Neuronal stem cell (in vitro differentiated cells): ENCODE measurements around the gene GPC5.
A peak's percentile ranks its signal among the peaks of the same experiment; 100 is the strongest.

ENCODE experiments used
- DNase-seq: peaks from one replicate; pipeline ENCODE4 v3.0.0-alpha.2; 2013; ENCODE audit warnings: low spot score
- H2AFZ ChIP-seq: one replicate; pipeline ENCODE4 v1.6.1; 2013; ENCODE audit warnings: mild to moderate bottlenecking, low read length, inconsistent platforms
- H2AK5ac ChIP-seq: 2 replicates; pipeline ENCODE4 v1.6.1; 2013; ENCODE audit warnings: low read depth, mild to moderate bottlenecking, inconsistent platforms, low read length, moderate library complexity, mixed read lengths
- H2BK120ac ChIP-seq: 2 replicates; pipeline ENCODE4 v1.6.1; 2013; ENCODE audit warnings: low read depth, mild to moderate bottlenecking, inconsistent platforms, low read length, moderate library complexity, mixed read lengths
- H2BK12ac ChIP-seq: one replicate; pipeline ENCODE4 v1.6.1; 2013; ENCODE audit warnings: low read length, inconsistent platforms
- H2BK15ac ChIP-seq: 2 replicates; pipeline ENCODE4 v1.6.1; 2013; ENCODE audit warnings: mild to moderate bottlenecking, low read length, inconsistent platforms, mixed read lengths
- H2BK5ac ChIP-seq: one replicate; pipeline ENCODE4 v1.6.1; 2013; ENCODE audit warnings: inconsistent platforms, mild to moderate bottlenecking, low read length, moderate library complexity
- H3K14ac ChIP-seq: one replicate; pipeline ENCODE4 v1.6.1; 2013; ENCODE audit warnings: low read length, inconsistent platforms
- H3K18ac ChIP-seq: 2 replicates; pipeline ENCODE4 v1.6.1; 2013; ENCODE audit warnings: low read length, inconsistent platforms
- H3K23ac ChIP-seq: 2 replicates; pipeline ENCODE4 v1.6.1; 2013; ENCODE audit warnings: low read depth, mild to moderate bottlenecking, mixed read lengths, low read length, inconsistent platforms; ENCODE audit not compliant: poor library complexity
- H3K27ac ChIP-seq: replicated peaks from 3 replicates; pipeline ENCODE4 v1.5.1; 2013; ENCODE audit warnings: low read length, inconsistent platforms
- H3K27me3 ChIP-seq, 3 experiments: 2 replicates each; pipeline ENCODE4 v1.6.1; 2013; ENCODE audit warnings: low read length in 3 of 3, mild to moderate bottlenecking in 2 of 3, inconsistent platforms in 1 of 3, low read depth in 1 of 3, mixed read lengths in 1 of 3, moderate library complexity in 1 of 3; ENCODE audit not compliant: control insufficient read depth in 3 of 3, insufficient read depth in 3 of 3
- H3K36me3 ChIP-seq, 2 donors: replicated peaks in 1 of 2; 2 replicates each; pipeline ENCODE4 v1.6.1; 2013; ENCODE audit warnings: low read length in 2 of 2; ENCODE audit not compliant: control insufficient read depth in 2 of 2, insufficient read depth in 2 of 2
- H3K4ac ChIP-seq: 2 replicates; pipeline ENCODE4 v1.6.1; 2013; ENCODE audit warnings: inconsistent platforms, mild to moderate bottlenecking, low read length, moderate library complexity
- H3K4me1 ChIP-seq, 2 donors: 1 replicate in 1 of 2; 2 replicates in 1 of 2; pipeline ENCODE4 v1.6.1; 2013; ENCODE audit warnings: low read length in 2 of 2, low read depth in 1 of 2; ENCODE audit not compliant: control insufficient read depth in 2 of 2, insufficient read depth in 1 of 2
- H3K4me2 ChIP-seq: one replicate; pipeline ENCODE4 v1.6.1; 2013; ENCODE audit warnings: mild to moderate bottlenecking, low read length, inconsistent platforms; ENCODE audit not compliant: insufficient read depth, poor library complexity, severe bottlenecking
- H3K4me3 ChIP-seq, 2 donors: 2 replicates each; pipeline ENCODE4 v1.5.1; 2013; ENCODE audit warnings: low read length in 2 of 2, mild to moderate bottlenecking in 2 of 2, inconsistent platforms in 1 of 2, moderate library complexity in 1 of 2
- H3K79me1 ChIP-seq: one replicate; pipeline ENCODE4 v1.6.1; 2013; ENCODE audit warnings: low read depth, mild to moderate bottlenecking, inconsistent platforms, low read length, moderate library complexity
- H3K9ac ChIP-seq: one replicate; pipeline ENCODE4 v1.6.1; 2013; ENCODE audit warnings: mild to moderate bottlenecking, low read depth, low read length, inconsistent platforms; ENCODE audit not compliant: poor library complexity
- H3K9me3 ChIP-seq, 2 donors: replicated peaks in 1 of 2; 2 replicates each; pipeline versions ENCODE3 to v1.6.1; 2013; ENCODE audit warnings: low read length in 2 of 2, mild to moderate bottlenecking in 2 of 2, inconsistent platforms in 1 of 2, low read depth in 1 of 2, mixed read lengths in 1 of 2, moderate library complexity in 1 of 2; ENCODE audit not compliant: control insufficient read depth in 2 of 2, insufficient read depth in 1 of 2
- H4K8ac ChIP-seq: one replicate; pipeline ENCODE4 v1.6.1; 2013; ENCODE audit warnings: low read depth, mild to moderate bottlenecking, inconsistent platforms, low read length, moderate library complexity
- H4K91ac ChIP-seq: one replicate; pipeline ENCODE4 v1.6.1; 2013; ENCODE audit warnings: low read length, low read depth, mild to moderate bottlenecking, inconsistent platforms; ENCODE audit not compliant: poor library complexity
- WGBS, 2 donors: extraction: QIAGEN DNeasy Blood & Tissue Kit; methylation state at CpG; one replicate each; pipeline ENCODE4 v1.1.7; 2013; ENCODE audit warnings: missing lambda C conversion rate in 2 of 2, mixed read lengths in 1 of 2; ENCODE audit not compliant: insufficient read length in 2 of 2, insufficient replicate concordance in 1 of 2; ENCODE audit errors: extremely low coverage in 2 of 2; 5-methylcytosine and 5-hydroxymethylcytosine counted together

GPC5 gene

GRCh38 chr13:92074658-92075057 is 676.2 kb downstream of the GPC5 start:
- Histone ChIP-seq H3K27me3 (no peaks in the 10 kb centered on the region), H2BK5ac (no peak overlapping the region), H3K23ac (no peak overlapping the region), H3K36me3 (no peaks in the 10 kb centered on the region), H3K18ac (no peak overlapping the region), H3K4me3 (no peak overlapping the region), H2AK5ac (no peak overlapping the region), H3K27ac (no peak overlapping the region), H3K4ac (no peak overlapping the region), H2AFZ (no peak overlapping the region), H3K4me1 (no peaks in the 10 kb centered on the region), H3K9me3 (no peaks in the 10 kb centered on the region), H3K14ac (no peak overlapping the region), H3K9ac (no peak overlapping the region), H3K79me1 (no peaks in the 10 kb centered on the region), H2BK120ac (no peak overlapping the region), H3K4me2 (no peak overlapping the region), H2BK12ac (no peak overlapping the region), H4K91ac (no peak overlapping the region), H4K8ac (no peak overlapping the region), H2BK15ac (no peak overlapping the region)
- WGBS, 2 donors: no CpG with 5 or more reads among the region's 4 CpGs
- DNase-seq: peak; percentile 4

- H3K79me1 ChIP-seq: no peaks in the 10 kb centered on the region
- H3K27ac ChIP-seq: no peak overlapping the region
- H3K4me1 ChIP-seq: no peaks in the 10 kb centered on the region
- no peak overlapping the region for H2AK5ac ChIP-seq
- H3K4me3 ChIP-seq: no peak overlapping the region
- no peak overlapping the region for H3K4ac ChIP-seq
- H2AFZ ChIP-seq: no peak overlapping the region
- no peak overlapping the region for H2BK5ac ChIP-seq
- no peaks in the 10 kb centered on the region for H3K27me3 ChIP-seq
- no peak for DNase-seq
- H3K18ac ChIP-seq: no peak overlapping the region
- no CpG with 5 or more reads among the region's 4 CpGs for WGBS, 2 donors
- H4K8ac ChIP-seq: no peak overlapping the region
- H3K9me3 ChIP-seq: no peaks in the 10 kb centered on the region
- H3K23ac ChIP-seq: no peak overlapping the region
- H3K4me2 ChIP-seq: no peak overlapping the region
- H2BK15ac ChIP-seq: no peak overlapping the region
- no peak overlapping the region for H4K91ac ChIP-seq
- no peak overlapping the region for H2BK120ac ChIP-seq
- H3K14ac ChIP-seq: no peak overlapping the region
- H3K9ac ChIP-seq: no peak overlapping the region
- no peaks in the 10 kb centered on the region for H3K36me3 ChIP-seq
- no peak overlapping the region for H2BK12ac ChIP-seq
Observed at GRCh38 chr13:92097337-92097903, 699.0 kb downstream of the GPC5 start.

- Histone ChIP-seq H3K18ac (no peak overlapping the region), H2BK15ac (no peak overlapping the region), H2AK5ac (no peak overlapping the region), H3K4me2 (no peak overlapping the region), H3K36me3 (no peaks in the 10 kb centered on the region), H3K27me3 (no peaks in the 10 kb centered on the region), H2BK12ac (no peak overlapping the region), H2BK120ac (no peak overlapping the region), H3K23ac (no peak overlapping the region), H3K4ac (no peak overlapping the region), H3K27ac (no peak overlapping the region), H2AFZ (no peak overlapping the region), H3K4me3 (no peak overlapping the region), H4K91ac (no peak overlapping the region), H3K9me3 (no peaks in the 10 kb centered on the region), H4K8ac (no peak overlapping the region), H3K14ac (no peak overlapping the region), H2BK5ac (no peak overlapping the region), H3K4me1 (no peaks in the 10 kb centered on the region), H3K9ac (no peak overlapping the region), H3K79me1 (no peaks in the 10 kb centered on the region)
- DNase-seq: no peak
Observed at GRCh38 chr13:92101801-92102200, 703.4 kb downstream of the GPC5 start.

- WGBS, 2 donors: no CpG with 5 or more reads among the region's 6 CpGs
- no peak overlapping the region for H3K18ac ChIP-seq
- H3K79me1 ChIP-seq: no peaks in the 10 kb centered on the region
- no peak overlapping the region for H4K8ac ChIP-seq
- no peak overlapping the region for H3K23ac ChIP-seq
- H3K4me1 ChIP-seq: no peaks in the 10 kb centered on the region
- H2AFZ ChIP-seq: no peak overlapping the region
- H3K4me2 ChIP-seq: no peak overlapping the region
- no peak overlapping the region for H2BK15ac ChIP-seq
- DNase-seq: no peak
- H2BK12ac ChIP-seq: no peak overlapping the region
- no peak overlapping the region for H3K4me3 ChIP-seq
- no peak overlapping the region for H2AK5ac ChIP-seq
- no peaks in the 10 kb centered on the region for H3K36me3 ChIP-seq
- H3K27me3 ChIP-seq: no peaks in the 10 kb centered on the region
- H3K9me3 ChIP-seq: no peaks in the 10 kb centered on the region
- H3K4ac ChIP-seq: no peak overlapping the region
- H3K27ac ChIP-seq: no peak overlapping the region
- no peak overlapping the region for H3K9ac ChIP-seq
- no peak overlapping the region for H2BK5ac ChIP-seq
- no peak overlapping the region for H3K14ac ChIP-seq
- no peak overlapping the region for H2BK120ac ChIP-seq
- H4K91ac ChIP-seq: no peak overlapping the region
Observed at GRCh38 chr13:92103689-92104153, 705.3 kb downstream of the GPC5 start.
